ENCODE measurements around the gene GPR183.
"Not testable (repeated sequence)": the region's sequence is repeated elsewhere in the genome, so short reads cannot be mapped to it uniquely, and the experiment has no call there.

DNA sequence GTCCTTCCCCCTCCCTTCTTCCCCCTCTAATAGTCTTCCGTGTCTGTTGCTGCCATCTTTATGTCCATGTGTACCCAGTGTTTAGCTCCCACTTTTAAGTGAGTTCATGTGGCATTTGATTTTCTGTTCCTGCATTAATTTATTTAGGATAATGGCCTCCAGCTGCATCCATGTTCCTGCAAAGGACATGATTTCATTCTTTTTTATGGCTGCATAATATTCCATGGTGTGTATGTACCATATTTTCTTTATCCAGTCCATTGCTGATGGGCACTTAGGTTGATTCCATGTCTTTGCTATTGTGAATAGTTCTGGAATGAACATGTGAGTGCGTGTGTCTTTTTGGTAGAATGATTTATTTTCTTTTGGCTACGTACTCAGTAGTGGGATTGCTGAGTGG lies 58.0 kb downstream of the GPR183 start:
- TF ChIP-seq, protein P1, sequence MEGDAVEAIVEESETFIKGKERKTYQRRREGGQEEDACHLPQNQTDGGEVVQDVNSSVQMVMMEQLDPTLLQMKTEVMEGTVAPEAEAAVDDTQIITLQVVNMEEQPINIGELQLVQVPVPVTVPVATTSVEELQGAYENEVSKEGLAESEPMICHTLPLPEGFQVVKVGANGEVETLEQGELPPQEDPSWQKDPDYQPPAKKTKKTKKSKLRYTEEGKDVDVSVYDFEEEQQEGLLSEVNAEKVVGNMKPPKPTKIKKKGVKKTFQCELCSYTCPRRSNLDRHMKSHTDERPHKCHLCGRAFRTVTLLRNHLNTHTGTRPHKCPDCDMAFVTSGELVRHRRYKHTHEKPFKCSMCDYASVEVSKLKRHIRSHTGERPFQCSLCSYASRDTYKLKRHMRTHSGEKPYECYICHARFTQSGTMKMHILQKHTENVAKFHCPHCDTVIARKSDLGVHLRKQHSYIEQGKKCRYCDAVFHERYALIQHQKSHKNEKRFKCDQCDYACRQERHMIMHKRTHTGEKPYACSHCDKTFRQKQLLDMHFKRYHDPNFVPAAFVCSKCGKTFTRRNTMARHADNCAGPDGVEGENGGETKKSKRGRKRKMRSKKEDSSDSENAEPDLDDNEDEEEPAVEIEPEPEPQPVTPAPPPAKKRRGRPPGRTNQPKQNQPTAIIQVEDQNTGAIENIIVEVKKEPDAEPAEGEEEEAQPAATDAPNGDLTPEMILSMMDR (IDR thresholded peaks at IDR 0.05): not testable (repeated sequence)
- not testable (repeated sequence) for TF ChIP-seq POLR2A, POLR2AphosphoS5 (IDR thresholded peaks at IDR 0.05)

Data from transverse colon (tissue), 4 donors.